GM12875 (cell line): ENCODE measurements around the gene SPECC1.
"Not testable (repeated sequence)": the region's sequence is repeated elsewhere in the genome, so short reads cannot be mapped to it uniquely, and the experiment has no call there.

ENCODE experiments used
- H3K4me3 ChIP-seq: one replicate; pipeline ENCODE4 v1.5.1; 2011; ENCODE audit warnings: low read depth, low read length, control low read depth
- CTCF ChIP-seq: IDR thresholded peaks from 2 replicates; pipeline ENCODE4 v1.5.1; 2011; ENCODE audit warnings: low read depth, mild to moderate bottlenecking, control low read depth, inconsistent platforms, low read length, moderate library complexity, borderline replicate concordance; ENCODE audit not compliant: insufficient read depth

The SPECC1 gene

GRCh38 chr17:20009302-20010098 lies at the start of gene SPECC1:
SPECC1 (plus strand) TSS chr17:20009359; CDS start chr17:20096652, 87,293 bp downstream.
- TF ChIP-seq CTCF: peak; percentile 99

GRCh38 chr17:19962954-19963353 lies 46.2 kb upstream of the SPECC1 start:
- not testable (repeated sequence) for H3K4me3 ChIP-seq

More at GRCh38 chr17:20009302-20010098, at the start of gene SPECC1:
- peak within 1 kb of the TSS; percentile 56 for H3K4me3 ChIP-seq

GRCh38 chr17:19973156-19973555 lies 36.0 kb upstream of the SPECC1 start:
- no peak for TF ChIP-seq CTCF
- no peak overlapping the region for H3K4me3 ChIP-seq

- H3K4me3 ChIP-seq: no peak overlapping the region
- TF ChIP-seq CTCF: no peak
Measured at GRCh38 chr17:19975601-19976000, 33.6 kb upstream of the SPECC1 start.

- H3K4me3 ChIP-seq: peak within 1 kb of the TSS; percentile 70
- TF ChIP-seq CTCF: no peak
Measured at GRCh38 chr17:19977293-19978208, 31.6 kb upstream of the SPECC1 start, which contains the start of gene AKAP10. AKAP10 (minus strand) TSS chr17:19977828; CDS start chr17:19977679, 149 bp downstream.

GRCh38 chr17:19978209-19978802 lies 30.9 kb upstream of the SPECC1 start:
- H3K4me3 ChIP-seq: peak overlapping the region; percentile 70
- TF ChIP-seq CTCF: 0 out of 2 replicates have a peak, but pooled peaks have one; percentile 12

GRCh38 chr17:19978805-19979211 lies 30.4 kb upstream of the SPECC1 start:
- no peak for TF ChIP-seq CTCF
- H3K4me3 ChIP-seq: no peak overlapping the region
